Measurements from ENCODE around the gene SLC25A27.

Gene SLC25A27

GRCh38 chr6:46651006-46651405, 1.8 kb upstream of the SLC25A27 start:
- DNase-seq (ENCODE audit: low read depth in 2 of 2) = no peak

DNA sequence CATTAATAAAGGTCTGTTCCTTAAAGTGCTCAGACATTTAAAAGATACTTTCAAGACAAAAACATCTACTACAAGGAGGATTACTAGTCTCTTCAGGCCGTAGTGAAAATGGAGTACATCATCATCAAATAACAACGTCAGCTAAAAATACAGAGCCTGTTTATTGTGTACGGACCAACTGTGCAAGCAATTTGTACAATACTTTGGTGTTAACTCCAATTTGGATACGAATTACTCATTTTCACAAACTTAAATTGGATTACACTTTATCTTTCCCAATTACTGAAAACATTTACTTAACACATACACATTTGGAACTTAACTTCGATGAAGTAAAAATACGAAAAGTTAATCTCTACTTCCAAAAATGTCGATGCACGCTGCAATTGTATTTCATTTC, 959 bp upstream of the SLC25A27 start:
- no peak for DNase-seq (ENCODE audit: low read depth in 2 of 2)

DNA sequence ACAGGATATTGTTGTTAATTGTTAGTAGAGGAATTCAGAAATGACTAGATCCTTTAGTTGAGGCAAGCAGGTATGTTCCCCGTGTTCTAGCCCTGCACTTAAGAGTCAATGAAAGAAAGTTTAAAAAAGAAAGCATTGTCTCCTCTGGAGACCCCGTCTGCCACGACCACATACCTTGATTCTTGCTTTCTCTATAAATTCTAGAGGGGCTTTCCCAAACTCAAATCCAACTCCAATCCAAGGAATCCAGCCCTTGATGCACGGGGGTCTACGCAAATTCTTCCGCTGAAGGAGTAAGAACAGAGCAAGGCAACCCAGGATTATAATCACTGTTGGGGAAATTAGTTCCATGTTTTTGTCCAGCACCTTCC, 558 bp upstream of the SLC25A27 start:
- no peak for DNase-seq (ENCODE audit: low read depth in 2 of 2)

- no peak for DNase-seq (ENCODE audit: low read depth in 2 of 2)
Observed at GRCh38 chr6:46653439-46654195, 842 bp downstream of the SLC25A27 start.

GRCh38 chr6:46655803-46656202, 3.0 kb downstream of the SLC25A27 start:
- no peak for DNase-seq (ENCODE audit: low read depth in 2 of 2)

DNA sequence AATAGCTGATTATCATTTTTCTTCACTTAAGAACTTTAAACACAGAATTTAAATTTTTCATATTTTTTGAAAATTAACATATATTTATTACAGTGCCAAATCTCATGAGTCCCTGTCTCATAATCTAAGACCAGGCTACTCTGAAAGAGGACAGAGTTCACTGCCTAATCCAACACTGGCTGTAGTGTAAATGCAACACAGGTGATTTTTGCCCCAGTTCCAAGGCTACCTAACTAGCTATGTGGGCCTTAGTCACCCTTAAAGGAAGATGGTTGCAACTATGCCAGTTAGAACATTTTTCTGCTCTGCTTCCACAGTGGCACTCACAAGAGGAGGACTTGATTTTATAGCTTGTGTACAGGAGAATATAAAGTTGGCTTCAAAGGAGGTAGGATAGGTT, 4.9 kb downstream of the SLC25A27 start:
- no peak for DNase-seq (ENCODE audit: low read depth in 2 of 2)

- no peak for DNase-seq (ENCODE audit: low read depth in 2 of 2)
Observed at GRCh38 chr6:46661483-46661882, 8.7 kb downstream of the SLC25A27 start.

DNA sequence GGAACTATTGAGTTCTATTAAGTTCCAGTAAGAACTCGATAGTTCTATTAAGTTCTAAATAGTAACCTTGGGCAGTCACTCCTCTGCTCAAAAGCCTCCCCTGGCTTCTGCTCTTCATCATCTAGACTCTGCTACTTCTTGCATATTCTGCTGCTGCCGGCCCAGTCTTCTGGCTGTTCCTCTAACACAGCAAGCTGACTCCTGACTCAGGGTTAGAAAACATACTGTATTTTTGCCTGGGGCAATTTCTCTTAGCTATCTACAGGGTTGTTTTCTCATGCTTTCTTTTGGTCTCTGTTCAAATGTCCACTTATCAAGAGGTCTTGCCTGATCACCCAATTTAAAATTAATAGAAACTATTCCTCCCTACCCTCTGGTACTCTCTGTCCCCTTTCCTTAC, 14.6 kb downstream of the SLC25A27 start:
- DNase-seq (ENCODE audit: low read depth in 2 of 2) = no peak

DNA sequence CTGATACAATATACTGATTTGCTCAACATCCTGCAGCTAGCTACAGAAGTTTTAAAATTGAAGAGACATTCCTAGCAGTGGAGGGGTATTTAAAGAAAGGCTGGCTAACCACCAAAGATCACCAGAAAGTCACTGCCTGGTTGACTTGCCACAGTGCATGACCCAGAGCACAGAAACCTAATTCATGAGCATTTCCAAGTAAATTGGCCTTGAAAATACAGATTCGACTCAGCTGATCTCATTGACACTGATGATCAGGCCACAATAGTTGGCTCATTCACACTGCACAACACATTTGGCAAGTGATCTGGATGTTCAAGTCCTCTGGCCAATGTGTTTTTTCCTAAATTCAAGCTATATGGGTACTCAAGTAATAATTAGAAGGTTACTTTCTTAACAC, 21.6 kb downstream of the SLC25A27 start:
- DNase-seq (ENCODE audit: low read depth in 2 of 2) = no peak

GRCh38 chr6:46676604-46677313, 24.0 kb downstream of the SLC25A27 start:
- DNase-seq (ENCODE audit: low read depth in 2 of 2) = no peak

DNA sequence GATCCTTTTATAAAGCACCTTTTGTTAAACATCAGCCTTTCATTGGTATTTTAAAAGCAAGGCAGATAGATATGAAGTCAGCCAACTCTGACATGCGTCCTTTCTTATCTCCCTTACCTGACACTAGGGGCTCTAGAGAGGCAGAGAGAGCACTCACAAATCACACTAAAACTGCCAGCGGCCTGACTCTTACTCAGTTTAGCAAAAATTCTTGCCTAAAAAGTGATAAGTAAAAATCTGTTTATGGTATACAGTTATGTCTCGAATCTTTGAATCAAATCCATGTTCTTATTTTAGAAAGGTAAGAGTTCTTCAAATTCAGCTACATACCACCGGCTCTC, 24.5 kb downstream of the SLC25A27 start:
- DNase-seq (ENCODE audit: low read depth in 2 of 2) = no peak

DNA sequence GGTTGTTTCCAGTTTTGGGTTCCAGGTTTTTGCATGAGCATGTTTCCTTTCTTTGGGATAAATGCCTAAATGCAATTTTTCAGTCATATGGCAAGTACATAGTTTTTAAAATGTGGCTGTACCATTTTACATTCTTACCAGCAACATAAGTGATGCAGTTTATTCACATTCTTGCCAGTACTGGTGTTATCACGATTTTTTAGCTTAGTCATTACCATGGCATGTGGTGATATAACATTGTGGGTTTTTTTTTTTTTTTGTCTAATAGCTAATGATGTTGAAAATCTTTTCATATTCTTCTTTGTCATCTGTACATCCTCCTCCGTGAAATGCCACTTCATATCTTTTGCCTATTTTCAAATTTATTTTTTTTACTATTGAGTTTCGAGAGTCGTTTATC, 32.0 kb downstream of the SLC25A27 start:
- DNase-seq (ENCODE audit: low read depth in 2 of 2) = no peak

DNA sequence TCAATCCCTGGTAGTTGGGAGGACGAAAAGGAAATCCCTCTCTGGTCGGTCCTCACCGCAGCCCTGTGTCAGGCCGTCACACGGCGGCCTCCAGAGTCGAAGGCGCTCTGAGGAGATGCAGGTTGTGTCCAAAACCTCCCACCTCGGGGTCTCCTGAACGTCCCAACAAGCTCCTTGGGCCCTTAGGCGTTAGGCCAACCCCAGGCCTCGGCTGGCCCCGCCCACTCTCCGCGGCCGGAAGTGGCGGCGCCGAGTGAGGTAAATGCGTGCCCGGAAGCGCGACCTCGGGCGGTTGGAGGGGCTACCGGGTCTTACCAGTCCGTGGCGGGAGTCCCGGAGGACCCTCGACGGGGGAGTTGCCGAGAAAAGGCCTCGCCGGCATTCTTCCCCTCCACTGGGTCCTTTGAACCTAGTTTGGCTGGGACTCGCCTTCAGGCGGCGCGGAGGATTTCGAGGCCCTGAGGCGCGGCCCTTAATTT, 34.9 kb downstream of the SLC25A27 start, which contains the start of gene TDRD6:
Gene TDRD6 (plus strand): TSS at position 267 of the 479 bp plus-strand sequence. CDS start 244 bp downstream, outside the sequence.
- DNase-seq (ENCODE audit: low read depth in 2 of 2) = no peak

GRCh38 chr6:46688117-46688965, 35.6 kb downstream of the SLC25A27 start:
- DNase-seq (ENCODE audit: low read depth in 2 of 2) = no peak

GRCh38 chr6:46688966-46689335, 36.2 kb downstream of the SLC25A27 start:
- no peak for DNase-seq (ENCODE audit: low read depth in 2 of 2)

DNA sequence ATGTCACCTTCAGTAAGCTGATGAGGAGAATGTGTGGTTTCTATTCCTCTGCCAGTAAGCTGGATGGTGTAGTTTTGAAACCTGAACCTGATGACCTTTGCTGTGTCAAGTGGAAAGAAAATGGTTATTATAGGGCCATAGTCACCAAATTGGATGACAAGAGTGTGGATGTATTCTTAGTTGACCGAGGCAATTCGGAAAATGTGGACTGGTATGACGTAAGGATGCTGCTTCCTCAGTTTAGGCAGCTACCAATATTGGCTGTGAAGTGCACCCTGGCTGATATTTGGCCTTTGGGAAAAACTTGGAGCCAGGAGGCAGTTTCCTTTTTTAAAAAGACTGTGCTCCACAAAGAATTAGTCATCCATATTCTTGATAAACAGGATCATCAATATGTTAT, 36.9 kb downstream of the SLC25A27 start:
- DNase-seq (ENCODE audit: low read depth in 2 of 2) = no peak

DNA sequence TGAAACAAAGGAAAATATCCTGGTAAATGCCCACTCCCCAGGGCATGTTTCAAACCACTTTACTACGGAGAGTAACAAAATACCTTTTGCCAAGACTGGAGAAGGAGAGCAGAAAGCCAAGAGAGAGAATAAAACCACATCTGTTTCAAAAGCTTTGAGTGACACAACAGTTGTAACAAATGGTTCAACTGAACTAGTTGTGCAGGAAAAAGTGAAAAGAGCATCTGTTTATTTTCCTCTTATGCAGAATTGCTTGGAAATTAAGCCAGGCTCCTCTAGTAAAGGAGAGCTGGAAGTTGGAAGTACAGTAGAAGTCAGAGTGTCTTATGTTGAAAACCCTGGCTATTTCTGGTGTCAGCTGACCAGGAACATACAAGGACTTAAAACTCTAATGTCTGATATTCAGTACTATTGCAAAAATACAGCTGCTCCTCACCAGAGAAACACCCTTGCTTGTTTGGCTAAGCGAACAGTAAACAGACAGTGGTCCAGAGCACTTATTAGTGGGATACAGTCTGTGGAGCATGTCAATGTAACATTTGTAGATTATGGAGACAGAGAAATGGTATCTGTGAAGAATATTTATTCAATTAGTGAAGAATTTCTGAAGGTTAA, 37.5 kb downstream of the SLC25A27 start:
- no peak for DNase-seq (ENCODE audit: low read depth in 2 of 2)

- no peak for DNase-seq (ENCODE audit: low read depth in 2 of 2)
Observed at GRCh38 chr6:46690911-46691451, 38.2 kb downstream of the SLC25A27 start.

GRCh38 chr6:46699970-46700369, 47.2 kb downstream of the SLC25A27 start:
- no peak for DNase-seq (ENCODE audit: low read depth in 2 of 2)

GRCh38 chr6:46704562-46704961, 51.8 kb downstream of the SLC25A27 start:
- no peak for DNase-seq (ENCODE audit: low read depth in 2 of 2)

DNA sequence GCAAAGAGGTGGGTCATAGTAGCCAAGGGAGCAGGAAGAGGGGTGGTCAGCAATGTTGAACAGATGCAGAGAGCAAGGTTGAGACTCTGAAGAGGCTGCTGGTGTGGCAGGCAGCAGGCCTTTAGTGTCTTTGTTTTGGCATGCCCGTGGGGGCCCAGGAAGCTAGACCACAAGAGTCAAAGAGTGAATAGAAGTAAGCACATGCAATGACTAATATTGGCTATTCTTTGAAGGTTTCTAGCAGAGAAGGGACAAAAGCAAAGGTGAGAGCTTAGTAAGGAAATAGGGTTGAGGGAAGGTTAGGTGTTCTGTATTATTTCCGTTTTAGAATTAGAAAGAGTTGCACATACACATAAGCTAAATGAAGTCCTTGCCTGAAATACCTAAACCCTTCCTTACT, 53.7 kb downstream of the SLC25A27 start:
- no peak for DNase-seq (ENCODE audit: low read depth in 2 of 2)

- no peak for DNase-seq (ENCODE audit: low read depth in 2 of 2)
Observed at GRCh38 chr6:46711491-46711890, 58.7 kb downstream of the SLC25A27 start.

Measured in stimulated activated CD8-positive, alpha-beta memory T cell treated with anti-CD3 and anti-CD28 coated beads, Interleukin-7, amount 100 ng/mL, for 4 hours (primary cell).